SH-SY5Y (cell line): ENCODE data around the gene S100A1.
A peak's percentile ranks its signal among the peaks of the same experiment; 100 is the strongest.

Source experiments
- GATA2 ChIP-seq: IDR thresholded peaks from 2 replicates; pipeline ENCODE4 v1.6.1; 2011; ENCODE audit warnings: mild to moderate bottlenecking, low read depth, low read length
- GATA3 ChIP-seq: IDR thresholded peaks from 2 replicates; pipeline ENCODE4 v1.6.1; 2011; ENCODE audit warnings: low read depth, mild to moderate bottlenecking, low read length, moderate library complexity

The S100A1 gene

GRCh38 chr1:153652805-153653500, 24.7 kb downstream of the S100A1 start:
- TF ChIP-seq GATA3 (no peak), GATA2 (no peak)

DNA sequence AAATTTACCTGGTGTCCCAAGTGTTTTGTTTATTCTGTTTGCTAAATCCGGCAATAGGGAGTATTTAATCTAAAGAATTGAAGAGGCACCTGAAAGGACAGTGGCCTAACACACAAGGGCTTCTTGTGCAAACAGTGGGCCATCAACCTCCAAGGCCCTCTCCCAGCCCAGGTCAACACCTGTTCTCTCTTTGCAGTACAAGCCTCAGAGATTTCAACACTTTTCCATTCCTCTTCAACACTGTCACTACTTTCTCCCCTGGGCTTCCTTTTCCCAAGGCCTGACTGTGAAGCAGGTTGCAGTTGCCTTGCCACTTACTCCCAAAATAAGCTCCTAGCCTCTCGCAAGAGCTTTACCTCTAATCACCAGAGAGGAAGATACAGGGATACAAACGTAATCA, 27.1 kb downstream of the S100A1 start:
- TF ChIP-seq GATA2 (no peak), GATA3 (no peak)

- TF ChIP-seq GATA3 (no peak), GATA2 (no peak)
These were observed 30.4 kb downstream of the S100A1 start, which contains the start of gene SNAPIN for GRCh38 chr1:153658400-153659174. Gene SNAPIN (plus strand): TSS chr1:153658703. CDS start chr1:153658744, 41 bp downstream.

DNA sequence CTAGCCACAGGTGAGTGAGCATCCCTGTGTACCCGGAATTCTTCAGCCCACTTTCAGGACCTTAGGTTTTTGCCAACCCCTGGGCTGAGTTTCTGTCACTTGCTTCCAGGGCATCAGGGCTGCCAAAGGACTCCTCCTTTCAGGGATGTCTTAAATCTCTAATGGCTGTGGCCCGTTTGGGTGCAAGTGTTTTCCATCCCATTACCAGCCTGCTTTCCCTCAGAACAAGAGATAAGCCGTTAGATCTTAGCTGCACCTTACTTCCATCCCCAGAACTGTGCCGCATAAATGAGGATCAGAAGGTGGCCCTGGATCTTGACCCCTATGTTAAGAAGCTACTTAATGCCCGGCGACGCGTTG, 30.9 kb downstream of the S100A1 start:
- TF ChIP-seq GATA3 (no peak), GATA2 (no peak)

DNA sequence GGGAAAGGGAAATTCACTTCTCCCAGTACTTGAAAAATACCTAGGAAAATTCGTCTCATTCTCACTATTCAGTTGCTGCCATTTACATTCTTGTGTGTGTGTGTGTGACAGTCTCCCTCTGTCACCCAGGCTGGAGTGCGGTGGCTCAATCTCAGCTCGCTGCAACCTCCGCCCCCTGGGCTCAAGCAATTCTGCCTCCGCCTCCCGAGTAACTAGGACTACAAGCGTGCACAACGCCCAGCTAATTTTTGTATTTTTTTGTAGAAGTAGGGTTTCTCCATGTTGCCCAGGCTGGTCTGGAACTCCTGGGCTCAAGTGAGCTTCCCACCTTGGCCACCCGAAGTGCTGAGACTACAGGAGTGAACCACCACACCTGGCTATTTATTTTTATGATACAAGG, 31.4 kb downstream of the S100A1 start:
- TF ChIP-seq GATA3 (no peak), GATA2 (no peak)

GRCh38 chr1:153661111-153661708, 33.0 kb downstream of the S100A1 start:
- no peak for TF ChIP-seq GATA2
- no peak for TF ChIP-seq GATA3

GRCh38 chr1:153662269-153662668, 34.0 kb downstream of the S100A1 start:
- no peak for TF ChIP-seq GATA2

DNA sequence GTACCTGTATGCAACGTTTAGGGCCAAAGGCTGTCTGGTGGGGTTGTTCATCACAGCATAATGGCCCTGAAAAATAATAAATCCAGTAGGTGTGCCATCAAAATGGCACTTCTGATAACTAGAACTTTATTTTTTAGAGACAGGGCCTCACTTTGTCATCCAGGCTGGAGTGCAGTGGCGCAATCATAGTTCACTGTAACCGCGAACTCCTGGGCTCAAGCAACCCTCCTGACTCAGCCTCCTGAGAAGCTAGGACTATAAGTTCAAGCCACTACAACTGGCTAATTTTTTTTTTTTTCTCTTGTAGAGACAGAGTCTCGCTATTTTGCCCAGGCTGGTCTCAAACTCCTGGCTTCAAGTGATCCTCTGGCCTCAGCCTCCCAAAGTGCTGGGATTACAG, 35.0 kb downstream of the S100A1 start:
- TF ChIP-seq GATA3 (no peak), GATA2 (no peak)

DNA sequence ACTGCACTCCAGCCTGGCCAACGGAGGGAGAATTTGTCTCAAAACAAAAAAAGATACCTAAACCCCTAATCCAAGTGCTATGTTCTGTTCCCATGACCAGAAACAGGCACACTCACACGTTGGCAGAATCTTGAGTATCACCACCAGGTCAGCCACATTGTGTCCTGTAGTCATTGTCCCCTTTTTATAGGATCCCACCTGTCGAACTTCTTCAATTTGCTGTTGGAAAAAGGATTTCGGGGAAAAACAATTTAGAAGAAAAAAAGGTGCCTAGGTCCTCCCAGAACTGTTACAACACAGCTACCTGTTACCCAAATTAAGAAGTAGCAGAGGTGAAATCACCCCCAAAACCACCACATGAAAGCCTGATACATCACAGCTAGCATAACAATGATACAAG, 39.2 kb downstream of the S100A1 start:
- no peak for TF ChIP-seq GATA3
- no peak for TF ChIP-seq GATA2

DNA sequence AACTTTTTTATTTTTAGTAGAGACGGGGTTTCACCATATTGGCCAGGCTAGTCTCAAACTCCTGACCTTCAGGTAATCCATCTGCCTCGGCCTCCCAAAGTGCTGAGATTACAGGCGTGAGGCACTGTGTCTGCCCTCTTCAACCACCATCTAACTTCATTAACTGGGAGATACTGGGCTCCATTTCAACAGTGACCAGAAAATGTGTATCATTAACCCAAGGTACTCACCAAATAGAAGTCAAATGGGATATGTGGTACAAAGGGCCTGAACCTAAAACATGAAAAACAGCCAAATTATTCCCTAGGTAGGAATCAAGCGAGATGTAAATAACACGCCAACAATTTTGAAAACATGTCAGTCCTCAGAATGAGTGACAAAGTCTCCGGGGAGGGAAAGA, 41.4 kb downstream of the S100A1 start:
- no peak for TF ChIP-seq GATA2
- TF ChIP-seq GATA3: no peak

DNA sequence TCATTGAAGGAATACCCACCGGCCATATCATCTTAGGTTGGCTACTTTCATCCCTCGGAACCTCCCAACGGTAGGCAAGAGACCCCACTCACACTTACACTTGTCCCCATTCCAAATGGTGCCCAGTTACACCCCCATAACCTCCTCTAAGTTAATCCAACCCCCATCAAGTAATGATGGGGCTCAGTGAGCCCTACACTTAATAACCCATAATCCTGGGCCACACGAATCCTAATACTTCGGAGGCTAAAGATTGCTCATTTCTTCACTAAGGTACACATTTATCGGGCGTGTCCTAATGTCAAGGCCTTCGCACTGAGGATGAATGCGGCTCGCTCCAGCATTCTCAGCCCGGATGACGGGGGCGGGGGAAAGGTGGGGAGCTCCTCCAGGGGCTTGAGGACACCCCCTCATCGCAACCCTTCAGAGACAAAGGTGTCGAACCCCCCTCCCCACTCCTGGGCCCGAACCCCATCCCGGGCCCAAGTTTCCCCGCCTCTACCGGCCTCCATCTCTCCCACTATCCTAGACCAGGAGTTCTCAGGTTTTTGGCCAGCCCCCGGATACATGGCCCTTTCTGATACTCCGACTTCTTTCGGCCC, 42.1 kb downstream of the S100A1 start:
- no peak for TF ChIP-seq GATA2
- no peak for TF ChIP-seq GATA3

DNA sequence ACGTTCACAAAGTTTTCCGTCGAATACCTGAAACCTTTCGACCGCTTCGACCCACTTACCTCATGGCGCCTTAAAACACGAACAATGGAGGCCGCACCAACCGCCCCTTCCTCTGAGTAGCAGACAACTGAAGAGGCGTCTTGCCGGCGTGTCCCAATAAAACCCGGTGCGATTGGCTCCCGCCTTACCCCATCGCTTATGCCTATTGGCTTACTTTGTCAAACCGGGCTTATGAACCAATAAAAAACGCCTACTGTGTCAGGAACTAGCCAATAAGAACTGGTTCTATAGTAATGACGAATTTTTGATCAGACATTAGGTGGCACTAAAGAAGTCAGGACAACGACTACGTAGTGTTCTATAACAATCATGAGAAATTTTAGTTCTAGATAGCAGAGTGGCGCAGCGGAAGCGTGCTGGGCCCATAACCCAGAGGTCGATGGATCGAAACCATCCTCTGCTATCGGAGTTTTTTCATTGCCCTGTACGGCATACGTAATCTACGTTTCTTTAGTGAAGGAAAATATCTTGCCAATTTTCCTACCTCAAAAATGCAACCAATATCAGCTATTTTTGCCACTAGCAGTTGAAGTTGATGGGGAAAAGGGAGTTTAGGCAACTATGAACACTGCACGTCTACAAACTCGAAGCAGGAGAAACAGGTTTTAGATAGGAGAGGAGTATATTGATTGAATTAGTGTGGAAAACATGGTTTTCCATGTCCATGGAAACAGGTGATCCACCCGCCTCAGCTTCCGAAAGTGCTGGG, 42.8 kb downstream of the S100A1 start, which contains the start of gene ILF2:
TSS of gene ILF2 (minus strand) at position 135 of the 769 bp plus-strand sequence. CDS start at position 64, 71 bp downstream.
- TF ChIP-seq GATA3: no peak
- TF ChIP-seq GATA2: peak; percentile 80

DNA sequence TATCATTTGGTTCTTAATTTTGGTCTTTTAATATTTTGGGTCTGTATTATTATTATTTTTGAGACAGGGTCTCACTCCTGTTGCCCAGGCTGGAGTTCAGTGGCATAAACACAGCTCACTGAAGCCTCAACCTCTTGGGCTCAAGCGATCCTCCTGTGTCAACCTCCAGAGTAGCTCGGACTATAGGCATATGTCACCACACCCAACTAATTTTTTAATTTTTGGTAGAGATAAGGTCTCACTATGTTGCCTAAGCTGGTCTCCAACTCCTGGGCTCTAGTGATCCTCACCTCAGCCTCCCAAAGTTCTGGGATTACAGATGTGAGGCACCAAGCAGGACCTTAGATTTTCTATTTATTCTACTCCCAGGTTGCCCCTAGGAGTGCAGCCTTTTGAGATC, 45.3 kb downstream of the S100A1 start:
- no peak for TF ChIP-seq GATA2
- TF ChIP-seq GATA3: no peak

DNA sequence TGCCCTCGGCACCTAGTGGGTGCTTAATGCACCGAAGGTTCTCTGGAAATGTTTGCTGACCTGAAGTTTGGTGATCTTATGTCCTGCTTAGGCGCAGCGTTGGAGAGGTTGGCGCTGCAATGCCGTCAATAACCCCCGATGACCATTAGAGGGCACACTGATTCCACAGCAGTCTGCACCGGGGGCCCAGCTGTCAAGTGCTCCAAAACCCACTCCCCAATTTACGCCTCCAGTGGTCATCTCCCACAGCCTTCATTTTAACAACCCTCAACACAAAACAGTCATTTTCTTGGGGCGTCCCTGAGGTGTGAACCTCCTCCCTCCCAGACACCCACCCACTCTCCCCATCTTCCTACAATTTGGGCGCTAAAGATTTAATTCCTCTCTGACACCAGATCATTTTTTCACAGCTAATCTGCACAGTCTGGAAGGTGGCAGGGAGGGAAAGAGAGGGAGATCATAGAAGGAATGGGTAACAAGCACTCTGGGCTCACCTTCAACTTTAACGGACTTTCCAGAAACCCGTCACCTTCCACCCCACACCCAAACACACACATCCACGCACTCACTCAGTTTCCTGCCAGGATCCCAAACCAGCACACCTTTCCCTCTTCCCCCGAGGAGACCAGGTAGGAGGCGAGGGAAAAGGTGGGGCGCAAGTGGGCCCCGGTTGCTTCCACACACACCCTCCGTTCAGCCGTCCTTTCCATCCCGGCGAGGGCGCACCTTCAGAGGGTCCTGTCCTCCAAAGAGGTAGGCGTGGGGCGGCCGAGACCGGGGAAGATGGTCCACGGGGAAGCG, 49.7 kb downstream of the S100A1 start:
- no peak for TF ChIP-seq GATA3
- no peak for TF ChIP-seq GATA2
